Transverse colon (tissue), 3 donors: ENCODE measurements around the gene PBLD.

Experiments used
- CTCF ChIP-seq, 5 experiments: fragments of 200-600 bp in 3 of 5; fragments of 450-650 bp in 2 of 5; sonication (generic) in 3 of 5; IDR thresholded peaks; 1 replicate in 2 of 5; 2 replicates in 3 of 5; pipeline ENCODE4 v1.5.1; 2016 to 2017; ENCODE audit warnings: antibody characterized with exemption in 5 of 5, inconsistent platforms in 3 of 5, mild to moderate bottlenecking in 2 of 5, moderate library complexity in 1 of 5
- EP300 ChIP-seq: sonication (generic); formaldehyde crosslinking; IDR thresholded peaks from one replicate; pipeline ENCODE4 v1.6.1; 2017; ENCODE audit warnings: antibody characterized with exemption, low read depth
- POLR2A ChIP-seq: fragments of 450-650 bp; IDR thresholded peaks from one replicate; pipeline ENCODE4 v1.6.1; 2016; ENCODE audit warnings: antibody characterized with exemption, mild to moderate bottlenecking, moderate library complexity

- TF ChIP-seq CTCF (IDR thresholded peaks at IDR 0.05) (no peak), POLR2A (no peak), EP300 (no peak)
These were observed 14.0 kb upstream of the PBLD start for GRCh38 chr10:68346774-68347173.
